D721Med (cell line): ENCODE data around the gene PORCN.

Experiments
- DNase-seq: peaks from one replicate; pipeline ENCODE4 v3.0.0; 2011; ENCODE audit warnings: low spot score; ENCODE audit not compliant: insufficient read length
- FAIRE-seq: peaks from 2 replicates; lab custom pipeline; 2011; peaks lifted over from hg19 to GRCh38; lab: Jason Lieb, UNC
- TF ChIP-seq, protein P1 (sequence below): IDR thresholded peaks from 2 replicates; pipeline ENCODE4 v1.5.1; 2012; ENCODE audit warnings: mild to moderate bottlenecking, control low read depth; ENCODE audit not compliant: insufficient read depth; ENCODE audit errors: missing control alignments

Gene PORCN

DNA sequence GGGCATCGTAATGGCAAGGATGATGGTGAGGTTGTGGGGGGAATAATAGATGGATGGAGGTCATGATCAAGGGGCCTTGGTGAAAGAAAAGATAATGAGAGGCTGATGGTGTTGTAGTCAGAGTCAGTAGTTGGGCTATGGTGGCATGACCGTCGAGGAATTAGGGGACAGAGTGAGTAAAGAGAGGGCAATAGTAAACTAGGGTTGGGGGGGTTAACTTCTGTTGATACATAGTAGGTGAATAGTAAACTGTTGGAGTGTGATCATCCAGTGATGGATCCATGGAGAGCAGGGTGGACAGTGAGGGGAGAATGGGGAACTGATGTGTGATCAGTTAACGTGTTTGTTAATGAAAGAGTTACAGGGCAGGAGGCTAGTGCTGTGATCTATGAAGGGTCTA lies 31.9 kb upstream of the PORCN start:
- TF ChIP-seq, protein P1, sequence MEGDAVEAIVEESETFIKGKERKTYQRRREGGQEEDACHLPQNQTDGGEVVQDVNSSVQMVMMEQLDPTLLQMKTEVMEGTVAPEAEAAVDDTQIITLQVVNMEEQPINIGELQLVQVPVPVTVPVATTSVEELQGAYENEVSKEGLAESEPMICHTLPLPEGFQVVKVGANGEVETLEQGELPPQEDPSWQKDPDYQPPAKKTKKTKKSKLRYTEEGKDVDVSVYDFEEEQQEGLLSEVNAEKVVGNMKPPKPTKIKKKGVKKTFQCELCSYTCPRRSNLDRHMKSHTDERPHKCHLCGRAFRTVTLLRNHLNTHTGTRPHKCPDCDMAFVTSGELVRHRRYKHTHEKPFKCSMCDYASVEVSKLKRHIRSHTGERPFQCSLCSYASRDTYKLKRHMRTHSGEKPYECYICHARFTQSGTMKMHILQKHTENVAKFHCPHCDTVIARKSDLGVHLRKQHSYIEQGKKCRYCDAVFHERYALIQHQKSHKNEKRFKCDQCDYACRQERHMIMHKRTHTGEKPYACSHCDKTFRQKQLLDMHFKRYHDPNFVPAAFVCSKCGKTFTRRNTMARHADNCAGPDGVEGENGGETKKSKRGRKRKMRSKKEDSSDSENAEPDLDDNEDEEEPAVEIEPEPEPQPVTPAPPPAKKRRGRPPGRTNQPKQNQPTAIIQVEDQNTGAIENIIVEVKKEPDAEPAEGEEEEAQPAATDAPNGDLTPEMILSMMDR: no peak
- DNase-seq (no peak), FAIRE-seq (no peak)

DNA sequence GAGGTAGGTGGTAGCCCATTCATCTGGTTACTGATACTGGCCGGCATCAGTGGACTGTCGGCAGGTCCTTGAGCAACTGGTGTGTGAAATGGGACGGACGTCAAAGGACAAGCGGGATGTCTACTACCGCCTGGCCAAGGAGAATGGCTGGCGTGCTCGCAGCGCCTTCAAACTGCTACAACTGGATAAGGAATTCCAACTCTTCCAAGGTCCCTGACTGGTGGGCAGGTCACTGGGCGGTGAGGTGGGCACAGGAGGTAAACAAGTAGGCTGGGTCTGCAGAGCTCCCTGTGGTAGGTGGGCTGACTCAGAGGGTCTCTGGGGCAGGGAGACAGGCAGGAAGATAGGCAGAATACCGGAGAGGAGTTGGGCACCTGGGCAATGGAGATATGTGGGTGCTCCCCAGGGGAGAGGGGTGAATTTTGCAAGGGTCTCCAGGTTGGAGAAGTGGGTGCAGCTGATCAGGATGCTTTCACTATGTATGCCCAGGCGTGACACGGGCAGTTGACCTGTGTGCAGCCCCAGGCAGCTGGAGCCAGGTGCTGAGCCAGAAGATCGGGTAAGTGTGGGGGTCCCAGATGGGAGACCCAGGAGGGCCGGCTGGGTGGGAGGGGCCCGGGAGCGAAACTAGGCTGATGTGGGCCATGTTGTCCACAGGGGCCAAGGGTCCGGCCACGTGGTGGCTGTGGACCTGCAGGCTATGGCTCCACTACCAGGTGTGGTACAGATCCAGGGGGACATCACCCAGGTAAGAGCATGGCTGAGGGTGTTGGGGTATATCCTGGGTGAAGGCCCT lies 30.6 kb upstream of the PORCN start:
- no peak for FAIRE-seq
- DNase-seq: no peak
- TF ChIP-seq, protein P1: no peak

DNA sequence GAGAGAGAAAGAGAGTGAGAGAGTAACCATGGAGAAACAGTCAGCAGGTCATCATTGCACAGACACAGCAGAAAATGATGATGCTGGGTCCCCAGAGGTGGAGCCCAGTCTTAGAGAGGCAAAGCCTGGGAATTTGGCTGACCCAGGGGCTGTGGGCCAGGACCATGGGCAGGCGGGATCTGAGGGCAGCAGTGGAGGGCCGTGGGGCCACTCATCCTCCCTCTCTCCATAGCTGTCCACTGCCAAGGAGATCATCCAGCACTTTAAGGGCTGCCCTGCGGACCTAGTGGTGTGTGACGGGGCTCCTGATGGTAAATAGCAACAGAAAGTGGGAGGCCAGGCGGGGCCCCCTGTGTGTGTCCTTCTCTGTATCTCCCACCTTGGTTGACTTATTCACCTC lies 30.0 kb upstream of the PORCN start:
- TF ChIP-seq, protein P1: no peak
- DNase-seq: no peak
- FAIRE-seq: no peak

DNA sequence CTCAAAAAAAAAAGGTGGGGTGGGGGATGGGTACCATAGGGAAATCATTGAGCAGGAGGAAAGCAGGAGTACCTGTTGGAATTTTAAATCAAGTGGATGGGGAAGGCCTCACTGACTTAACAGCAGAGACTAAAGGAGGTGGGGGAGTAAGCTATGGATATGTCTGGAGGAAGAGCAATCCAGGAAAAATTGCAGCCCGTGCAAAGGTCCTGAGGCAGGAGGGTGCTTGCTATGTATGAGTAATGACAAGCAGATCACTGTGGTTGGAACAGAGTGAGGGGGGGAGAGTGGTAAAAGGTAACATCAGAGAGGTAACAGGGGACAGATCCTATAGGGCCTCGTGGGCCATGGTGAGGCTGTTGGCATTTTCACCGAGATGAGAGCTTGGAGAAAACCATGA lies 28.6 kb upstream of the PORCN start:
- TF ChIP-seq, protein P1: no peak

DNA sequence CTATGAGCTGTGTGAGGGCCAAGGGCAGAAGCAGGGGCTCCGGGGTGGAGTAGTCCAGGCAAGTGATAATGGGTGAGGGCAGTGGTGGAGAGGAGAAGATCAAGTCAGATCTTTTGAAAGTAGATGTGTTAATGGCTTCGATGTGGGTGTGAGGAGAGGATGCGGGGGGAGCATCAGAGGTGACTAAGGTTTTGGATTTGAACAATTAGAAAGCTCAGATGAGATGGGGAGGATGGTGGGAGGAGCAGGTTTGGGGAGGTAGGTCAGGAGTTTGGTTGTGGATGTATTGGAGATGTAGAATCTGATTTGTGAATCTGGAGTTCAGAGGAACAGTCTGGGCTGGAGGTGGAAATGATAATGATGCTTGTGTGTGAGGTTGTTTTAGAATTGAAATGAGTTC lies 28.2 kb upstream of the PORCN start:
- TF ChIP-seq, protein P1: no peak
- FAIRE-seq: no peak
- no peak for DNase-seq

More for the DNA sequence above, 28.6 kb upstream of the PORCN start:
- DNase-seq (no peak), FAIRE-seq (no peak)

DNA sequence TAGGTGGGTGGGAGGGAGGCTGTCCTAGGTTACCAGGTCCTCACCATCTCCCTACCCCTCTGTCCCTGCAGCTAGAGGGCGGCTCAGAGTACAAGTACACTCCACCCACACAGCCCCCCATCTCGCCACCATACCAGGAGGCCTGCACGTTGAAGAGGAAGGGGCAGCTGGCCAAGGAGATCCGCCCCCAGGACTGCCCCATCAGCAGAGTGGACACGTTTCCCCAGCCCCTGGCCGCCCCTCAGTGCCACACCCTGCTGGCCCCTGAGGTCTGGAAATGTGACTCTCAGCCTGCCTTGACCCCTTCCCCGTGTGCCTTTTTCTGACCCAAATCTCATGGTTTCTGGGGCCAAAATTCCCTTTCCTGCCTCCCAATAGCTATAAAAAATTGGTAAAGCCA lies 26.3 kb upstream of the PORCN start:
- TF ChIP-seq, protein P1: no peak
- FAIRE-seq (no peak), DNase-seq (no peak)

DNA sequence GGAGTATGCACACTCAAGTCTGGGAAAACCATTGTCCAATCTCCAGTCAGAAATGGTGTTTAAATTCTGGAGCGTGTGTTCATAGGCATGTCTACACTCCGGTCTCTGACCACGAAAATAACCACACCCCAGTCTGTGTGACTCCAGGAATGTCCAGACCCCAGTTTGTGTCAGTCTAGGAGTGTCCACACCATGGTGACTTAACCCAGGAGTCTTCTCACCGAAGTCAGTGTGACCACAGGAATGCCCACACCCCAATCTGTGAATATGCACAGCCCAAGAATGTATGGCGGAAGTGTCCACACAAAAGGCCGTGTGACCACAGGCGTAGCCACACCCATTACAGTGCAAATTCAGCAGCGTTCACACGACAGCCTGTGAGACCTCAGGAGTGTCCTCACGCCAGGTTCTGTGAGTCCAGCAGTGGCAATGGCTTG lies 21.4 kb upstream of the PORCN start:
- FAIRE-seq (no peak), DNase-seq (no peak)
- TF ChIP-seq, protein P1: no peak
